GM23338 (cell line): ENCODE measurements around the gene RAC3. TPM values are rescaled to one million over a fixed set of nuclear protein-coding genes. Genes with fewer than 3 reads are reported as not detected.

Experiments used
- CREB1 ChIP-seq: fragments of 250-450 bp; sonication (Bioruptor Pico); IDR thresholded peaks from 2 replicates; pipeline ENCODE4 v1.5.0; 2020; ENCODE audit warnings: low read depth, mild to moderate bottlenecking, moderate library complexity
- JUNB ChIP-seq: IDR thresholded peaks from one replicate; pipeline ENCODE4 v1.6.1; 2016; ENCODE audit warnings: antibody characterized with exemption; ENCODE audit not compliant: unreplicated experiment
- NANOG ChIP-seq: IDR thresholded peaks from 2 replicates; pipeline ENCODE4 v1.6.1; 2016; ENCODE audit warnings: antibody characterized with exemption, borderline replicate concordance
- POLR2AphosphoS5 ChIP-seq: IDR thresholded peaks from 2 replicates; pipeline ENCODE4 v1.6.1; 2016; ENCODE audit warnings: antibody characterized with exemption, low read depth
- polyA plus RNA-seq: library from polyadenylated mRNA; unstranded; fragments of >200 nt; fragmentation: Nextera tagmentation; extraction: Ambion mirVana; gene quantifications from 2 replicates; pipeline ENCODE4 v1.2.1, GENCODE V29; 2016
- total RNA-seq: library from RNA; depleted of rRNA; stranded (reverse); fragments of >200 nt; shearing (Covaris generic); gene quantifications from 2 replicates; pipeline ENCODE4 v1.2.3, GENCODE V29; 2014; rRNA removed
- TF ChIP-seq, protein P1 (sequence below): fragments of 250-450 bp; sonication (Bioruptor Pico); IDR thresholded peaks from 2 replicates; pipeline ENCODE4 v1.5.0; 2020; ENCODE audit warnings: mild to moderate bottlenecking, moderate library complexity

Gene RAC3
- total and polyA plus RNA-seq, 2 experiments from 2014 or later: 31.5 to 293 TPM

DNA sequence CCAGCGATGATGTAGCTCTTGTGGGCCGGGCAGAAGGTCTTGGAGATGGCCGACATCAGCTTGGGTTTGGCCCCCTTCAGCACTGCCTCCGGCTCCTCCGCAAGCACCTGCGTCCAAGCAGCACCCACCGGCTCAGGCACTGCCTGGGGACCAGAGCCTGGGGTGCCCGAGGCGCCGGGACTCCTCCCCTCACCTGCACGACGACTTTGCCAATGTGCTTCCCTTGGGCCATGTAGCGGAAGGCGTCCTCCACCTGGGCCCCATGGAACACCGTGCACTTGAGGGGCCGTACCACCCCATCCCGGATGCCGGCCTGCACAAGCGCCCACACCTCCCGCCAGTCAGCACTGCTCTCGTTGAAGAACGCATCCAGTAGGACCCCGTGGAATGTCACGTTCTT lies 51.5 kb downstream of the RAC3 start (continued):
- TF ChIP-seq, protein P1, sequence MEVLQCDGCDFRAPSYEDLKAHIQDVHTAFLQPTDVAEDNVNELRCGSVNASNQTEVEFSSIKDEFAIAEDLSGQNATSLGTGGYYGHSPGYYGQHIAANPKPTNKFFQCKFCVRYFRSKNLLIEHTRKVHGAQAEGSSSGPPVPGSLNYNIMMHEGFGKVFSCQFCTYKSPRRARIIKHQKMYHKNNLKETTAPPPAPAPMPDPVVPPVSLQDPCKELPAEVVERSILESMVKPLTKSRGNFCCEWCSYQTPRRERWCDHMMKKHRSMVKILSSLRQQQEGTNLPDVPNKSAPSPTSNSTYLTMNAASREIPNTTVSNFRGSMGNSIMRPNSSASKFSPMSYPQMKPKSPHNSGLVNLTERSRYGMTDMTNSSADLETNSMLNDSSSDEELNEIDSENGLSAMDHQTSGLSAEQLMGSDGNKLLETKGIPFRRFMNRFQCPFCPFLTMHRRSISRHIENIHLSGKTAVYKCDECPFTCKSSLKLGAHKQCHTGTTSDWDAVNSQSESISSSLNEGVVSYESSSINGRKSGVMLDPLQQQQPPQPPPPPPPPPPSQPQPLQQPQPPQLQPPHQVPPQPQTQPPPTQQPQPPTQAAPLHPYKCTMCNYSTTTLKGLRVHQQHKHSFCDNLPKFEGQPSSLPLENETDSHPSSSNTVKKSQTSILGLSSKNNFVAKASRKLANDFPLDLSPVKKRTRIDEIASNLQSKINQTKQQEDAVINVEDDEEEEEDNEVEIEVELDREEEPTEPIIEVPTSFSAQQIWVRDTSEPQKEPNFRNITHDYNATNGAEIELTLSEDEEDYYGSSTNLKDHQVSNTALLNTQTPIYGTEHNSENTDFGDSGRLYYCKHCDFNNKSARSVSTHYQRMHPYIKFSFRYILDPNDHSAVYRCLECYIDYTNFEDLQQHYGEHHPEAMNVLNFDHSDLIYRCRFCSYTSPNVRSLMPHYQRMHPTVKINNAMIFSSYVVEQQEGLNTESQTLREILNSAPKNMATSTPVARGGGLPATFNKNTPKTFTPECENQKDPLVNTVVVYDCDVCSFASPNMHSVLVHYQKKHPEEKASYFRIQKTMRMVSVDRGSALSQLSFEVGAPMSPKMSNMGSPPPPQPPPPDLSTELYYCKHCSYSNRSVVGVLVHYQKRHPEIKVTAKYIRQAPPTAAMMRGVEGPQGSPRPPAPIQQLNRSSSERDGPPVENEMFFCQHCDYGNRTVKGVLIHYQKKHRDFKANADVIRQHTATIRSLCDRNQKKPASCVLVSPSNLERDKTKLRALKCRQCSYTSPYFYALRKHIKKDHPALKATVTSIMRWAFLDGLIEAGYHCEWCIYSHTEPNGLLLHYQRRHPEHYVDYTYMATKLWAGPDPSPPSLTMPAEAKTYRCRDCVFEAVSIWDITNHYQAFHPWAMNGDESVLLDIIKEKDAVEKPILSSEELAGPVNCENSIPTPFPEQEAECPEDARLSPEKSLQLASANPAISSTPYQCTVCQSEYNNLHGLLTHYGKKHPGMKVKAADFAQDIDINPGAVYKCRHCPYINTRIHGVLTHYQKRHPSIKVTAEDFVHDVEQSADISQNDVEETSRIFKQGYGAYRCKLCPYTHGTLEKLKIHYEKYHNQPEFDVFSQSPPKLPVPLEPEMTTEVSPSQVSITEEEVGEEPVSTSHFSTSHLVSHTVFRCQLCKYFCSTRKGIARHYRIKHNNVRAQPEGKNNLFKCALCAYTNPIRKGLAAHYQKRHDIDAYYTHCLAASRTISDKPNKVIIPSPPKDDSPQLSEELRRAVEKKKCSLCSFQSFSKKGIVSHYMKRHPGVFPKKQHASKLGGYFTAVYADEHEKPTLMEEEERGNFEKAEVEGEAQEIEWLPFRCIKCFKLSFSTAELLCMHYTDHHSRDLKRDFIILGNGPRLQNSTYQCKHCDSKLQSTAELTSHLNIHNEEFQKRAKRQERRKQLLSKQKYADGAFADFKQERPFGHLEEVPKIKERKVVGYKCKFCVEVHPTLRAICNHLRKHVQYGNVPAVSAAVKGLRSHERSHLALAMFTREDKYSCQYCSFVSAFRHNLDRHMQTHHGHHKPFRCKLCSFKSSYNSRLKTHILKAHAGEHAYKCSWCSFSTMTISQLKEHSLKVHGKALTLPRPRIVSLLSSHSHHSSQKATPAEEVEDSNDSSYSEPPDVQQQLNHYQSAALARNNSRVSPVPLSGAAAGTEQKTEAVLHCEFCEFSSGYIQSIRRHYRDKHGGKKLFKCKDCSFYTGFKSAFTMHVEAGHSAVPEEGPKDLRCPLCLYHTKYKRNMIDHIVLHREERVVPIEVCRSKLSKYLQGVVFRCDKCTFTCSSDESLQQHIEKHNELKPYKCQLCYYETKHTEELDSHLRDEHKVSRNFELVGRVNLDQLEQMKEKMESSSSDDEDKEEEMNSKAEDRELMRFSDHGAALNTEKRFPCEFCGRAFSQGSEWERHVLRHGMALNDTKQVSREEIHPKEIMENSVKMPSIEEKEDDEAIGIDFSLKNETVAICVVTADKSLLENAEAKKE (CRISPR knock-in tag): no peak
- TF ChIP-seq CREB1: no peak
- no peak for TF ChIP-seq NANOG
- no peak; the same call in 1 of the 2 replicates for TF ChIP-seq POLR2AphosphoS5
- no peak for TF ChIP-seq JUNB

Other genes with a start within 250 kb of the RAC3 start
- 0.17 and 0.31 TPM in 2 replicates for gene GCGR, start 227.5 kb upstream of the RAC3 start, total RNA-seq
- 0.23 and 0.92 TPM in 2 replicates for gene GCGR, start 227.5 kb upstream of the RAC3 start, polyA plus RNA-seq
- gene MCRIP1, start 198.4 kb upstream of the RAC3 start, total RNA-seq: 85.2 and 110 TPM in 2 replicates
- 99.5 and 101 TPM in 2 replicates for gene MCRIP1, start 198.4 kb upstream of the RAC3 start, polyA plus RNA-seq
- gene PPP1R27, start 196.6 kb upstream of the RAC3 start, total RNA-seq: not detected in 2 replicates
- gene PPP1R27, start 196.6 kb upstream of the RAC3 start, polyA plus RNA-seq: 0.40 and 0.65 TPM in 2 replicates
- gene P4HB, start 171.1 kb upstream of the RAC3 start, total RNA-seq: 418 and 620 TPM in 2 replicates
- 206 and 209 TPM in 2 replicates for gene P4HB, start 171.1 kb upstream of the RAC3 start, polyA plus RNA-seq
- gene ARHGDIA, start 160.3 kb upstream of the RAC3 start, total RNA-seq: 80.1 and 125 TPM in 2 replicates
- 140 and 152 TPM in 2 replicates for gene ARHGDIA, start 160.3 kb upstream of the RAC3 start, polyA plus RNA-seq
- 236 TPM in 2 replicates for gene ALYREF, start 140.1 kb upstream of the RAC3 start, total RNA-seq
- gene ALYREF, start 140.1 kb upstream of the RAC3 start, polyA plus RNA-seq: 36.5 and 54.3 TPM in 2 replicates
- 149 and 188 TPM in 2 replicates for gene ANAPC11, start 140.0 kb upstream of the RAC3 start, total RNA-seq
- 498 and 517 TPM in 2 replicates for gene ANAPC11, start 140.0 kb upstream of the RAC3 start, polyA plus RNA-seq
- gene NPB, start 129.4 kb upstream of the RAC3 start, total RNA-seq: 0.93 and 3.8 TPM in 2 replicates
- 2.7 and 3.6 TPM in 2 replicates for gene NPB, start 129.4 kb upstream of the RAC3 start, polyA plus RNA-seq
- 65.2 and 82.9 TPM in 2 replicates for gene PCYT2, start 120.3 kb upstream of the RAC3 start, total RNA-seq
- 50.9 and 51.6 TPM in 2 replicates for gene PCYT2, start 120.3 kb upstream of the RAC3 start, polyA plus RNA-seq
- 20.8 and 29.7 TPM in 2 replicates for gene SIRT7, start 113.5 kb upstream of the RAC3 start, total RNA-seq
- gene SIRT7, start 113.5 kb upstream of the RAC3 start, polyA plus RNA-seq: 16.3 and 17.1 TPM in 2 replicates
- 32.0 and 33.4 TPM in 2 replicates for gene MAFG, start 103.9 kb upstream of the RAC3 start, total RNA-seq
- 17.2 and 21.7 TPM in 2 replicates for gene MAFG, start 103.9 kb upstream of the RAC3 start, polyA plus RNA-seq
- 237 and 240 TPM in 2 replicates for gene PYCR1, start 94.4 kb upstream of the RAC3 start, total RNA-seq
- 87.3 and 98.9 TPM in 2 replicates for gene PYCR1, start 94.4 kb upstream of the RAC3 start, polyA plus RNA-seq
- 0.78 and 1.7 TPM in 2 replicates for gene MYADML2, start 84.4 kb upstream of the RAC3 start, total RNA-seq
- 0.42 and 0.70 TPM in 2 replicates for gene MYADML2, start 84.4 kb upstream of the RAC3 start, polyA plus RNA-seq
- 0.66 and 1.6 TPM in 2 replicates for gene NOTUM, start 70.5 kb upstream of the RAC3 start, total RNA-seq
- 0.29 and 0.66 TPM in 2 replicates for gene NOTUM, start 70.5 kb upstream of the RAC3 start, polyA plus RNA-seq
- 40.4 and 46.9 TPM in 2 replicates for gene ASPSCR1, start 54.0 kb upstream of the RAC3 start, total RNA-seq
- gene ASPSCR1, start 54.0 kb upstream of the RAC3 start, polyA plus RNA-seq: 44.2 and 47.5 TPM in 2 replicates
- 114 and 127 TPM in 2 replicates for gene CENPX, start 8.8 kb upstream of the RAC3 start, total RNA-seq
- 157 and 172 TPM in 2 replicates for gene CENPX, start 8.8 kb upstream of the RAC3 start, polyA plus RNA-seq
- gene LRRC45, start 8.4 kb upstream of the RAC3 start, total RNA-seq: 40.7 and 41.6 TPM in 2 replicates
- 16.1 and 17.6 TPM in 2 replicates for gene LRRC45, start 8.4 kb upstream of the RAC3 start, polyA plus RNA-seq
- 84.8 and 86.9 TPM in 2 replicates for gene DCXR, start 6.0 kb downstream of the RAC3 start, total RNA-seq
- 137 and 147 TPM in 2 replicates for gene DCXR, start 6.0 kb downstream of the RAC3 start, polyA plus RNA-seq
- gene RFNG, start 20.1 kb downstream of the RAC3 start, total RNA-seq: 36.9 and 44.7 TPM in 2 replicates
- 18.0 and 18.9 TPM in 2 replicates for gene RFNG, start 20.1 kb downstream of the RAC3 start, polyA plus RNA-seq
- gene GPS1, start 20.2 kb downstream of the RAC3 start, total RNA-seq: 228 and 242 TPM in 2 replicates
- 136 and 148 TPM in 2 replicates for gene GPS1, start 20.2 kb downstream of the RAC3 start, polyA plus RNA-seq
- 110 and 122 TPM in 2 replicates for gene DUS1L, start 34.1 kb downstream of the RAC3 start, total RNA-seq
- gene DUS1L, start 34.1 kb downstream of the RAC3 start, polyA plus RNA-seq: 66.0 and 105 TPM in 2 replicates
- gene FASN, start 66.6 kb downstream of the RAC3 start, total RNA-seq: 692 and 849 TPM in 2 replicates
- gene FASN, start 66.6 kb downstream of the RAC3 start, polyA plus RNA-seq: 110 and 120 TPM in 2 replicates
- gene CCDC57, start 181.2 kb downstream of the RAC3 start, total RNA-seq: 6.7 and 16.3 TPM in 2 replicates
- 6.4 and 7.0 TPM in 2 replicates for gene CCDC57, start 181.2 kb downstream of the RAC3 start, polyA plus RNA-seq
- gene SLC16A3, start 197.4 kb downstream of the RAC3 start, total RNA-seq: 10.6 and 14.4 TPM in 2 replicates
- 2.9 and 3.5 TPM in 2 replicates for gene SLC16A3, start 197.4 kb downstream of the RAC3 start, polyA plus RNA-seq
- gene CSNK1D, start 242.0 kb downstream of the RAC3 start, total RNA-seq: 48.4 and 66.4 TPM in 2 replicates
- 43.5 and 55.3 TPM in 2 replicates for gene CSNK1D, start 242.0 kb downstream of the RAC3 start, polyA plus RNA-seq